Measurements from ENCODE around the gene STN1.

GRCh38 chr10:103834436-103835095 lies 83.4 kb downstream of the STN1 start:
- TF ChIP-seq, protein P1, sequence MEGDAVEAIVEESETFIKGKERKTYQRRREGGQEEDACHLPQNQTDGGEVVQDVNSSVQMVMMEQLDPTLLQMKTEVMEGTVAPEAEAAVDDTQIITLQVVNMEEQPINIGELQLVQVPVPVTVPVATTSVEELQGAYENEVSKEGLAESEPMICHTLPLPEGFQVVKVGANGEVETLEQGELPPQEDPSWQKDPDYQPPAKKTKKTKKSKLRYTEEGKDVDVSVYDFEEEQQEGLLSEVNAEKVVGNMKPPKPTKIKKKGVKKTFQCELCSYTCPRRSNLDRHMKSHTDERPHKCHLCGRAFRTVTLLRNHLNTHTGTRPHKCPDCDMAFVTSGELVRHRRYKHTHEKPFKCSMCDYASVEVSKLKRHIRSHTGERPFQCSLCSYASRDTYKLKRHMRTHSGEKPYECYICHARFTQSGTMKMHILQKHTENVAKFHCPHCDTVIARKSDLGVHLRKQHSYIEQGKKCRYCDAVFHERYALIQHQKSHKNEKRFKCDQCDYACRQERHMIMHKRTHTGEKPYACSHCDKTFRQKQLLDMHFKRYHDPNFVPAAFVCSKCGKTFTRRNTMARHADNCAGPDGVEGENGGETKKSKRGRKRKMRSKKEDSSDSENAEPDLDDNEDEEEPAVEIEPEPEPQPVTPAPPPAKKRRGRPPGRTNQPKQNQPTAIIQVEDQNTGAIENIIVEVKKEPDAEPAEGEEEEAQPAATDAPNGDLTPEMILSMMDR (IDR thresholded peaks at IDR 0.05 in 2 of 3, conservative IDR thresholded peaks at IDR 0.05 in 1 of 3; ENCODE audit: insufficient read depth in 2 of 3, low read depth in 1 of 3, low read length in 3 of 3): no peak
- TF ChIP-seq SP1 (CRISPR knock-in tag; IDR thresholded peaks at IDR 0.05) (no peak), ETV5 (CRISPR knock-in tag; IDR thresholded peaks at IDR 0.05; ENCODE audit: low read depth) (no peak), HCFC1 (IDR thresholded peaks at IDR 0.05; ENCODE audit: low read depth, low read length) (no peak), ZNF232 (CRISPR knock-in tag; IDR thresholded peaks at IDR 0.05) (no peak), ZBTB49 (CRISPR knock-in tag; IDR thresholded peaks at IDR 0.05; ENCODE audit: borderline replicate concordance) (no peak), POLR2A (conservative IDR thresholded peaks at IDR 0.05) (no peak), POLR2G (IDR thresholded peaks at IDR 0.05; ENCODE audit: low read depth, low read length) (no peak), MYC (IDR thresholded peaks at IDR 0.05; ENCODE audit: low read depth, low read length) (no peak), MYC (CRISPR knock-in tag; IDR thresholded peaks at IDR 0.05; ENCODE audit: borderline replicate concordance, low read depth) (no peak), ZNF23 (CRISPR knock-in tag; IDR thresholded peaks at IDR 0.05) (no peak), RBM22 (IDR thresholded peaks at IDR 0.05; ENCODE audit: low read depth, low read length, poor library complexity, severe bottlenecking) (no peak)
- TF ChIP-seq, protein P2, sequence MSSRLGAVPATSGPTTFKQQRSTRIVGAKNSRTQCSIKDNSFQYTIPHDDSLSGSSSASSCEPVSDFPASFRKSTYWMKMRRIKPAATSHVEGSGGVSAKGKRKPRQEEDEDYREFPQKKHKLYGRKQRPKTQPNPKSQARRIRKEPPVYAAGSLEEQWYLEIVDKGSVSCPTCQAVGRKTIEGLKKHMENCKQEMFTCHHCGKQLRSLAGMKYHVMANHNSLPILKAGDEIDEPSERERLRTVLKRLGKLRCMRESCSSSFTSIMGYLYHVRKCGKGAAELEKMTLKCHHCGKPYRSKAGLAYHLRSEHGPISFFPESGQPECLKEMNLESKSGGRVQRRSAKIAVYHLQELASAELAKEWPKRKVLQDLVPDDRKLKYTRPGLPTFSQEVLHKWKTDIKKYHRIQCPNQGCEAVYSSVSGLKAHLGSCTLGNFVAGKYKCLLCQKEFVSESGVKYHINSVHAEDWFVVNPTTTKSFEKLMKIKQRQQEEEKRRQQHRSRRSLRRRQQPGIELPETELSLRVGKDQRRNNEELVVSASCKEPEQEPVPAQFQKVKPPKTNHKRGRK (tag; IDR thresholded peaks at IDR 0.05): no peak

Measured in K562 (cell line).